ENCODE data around the gene CHI3L2.

DNA sequence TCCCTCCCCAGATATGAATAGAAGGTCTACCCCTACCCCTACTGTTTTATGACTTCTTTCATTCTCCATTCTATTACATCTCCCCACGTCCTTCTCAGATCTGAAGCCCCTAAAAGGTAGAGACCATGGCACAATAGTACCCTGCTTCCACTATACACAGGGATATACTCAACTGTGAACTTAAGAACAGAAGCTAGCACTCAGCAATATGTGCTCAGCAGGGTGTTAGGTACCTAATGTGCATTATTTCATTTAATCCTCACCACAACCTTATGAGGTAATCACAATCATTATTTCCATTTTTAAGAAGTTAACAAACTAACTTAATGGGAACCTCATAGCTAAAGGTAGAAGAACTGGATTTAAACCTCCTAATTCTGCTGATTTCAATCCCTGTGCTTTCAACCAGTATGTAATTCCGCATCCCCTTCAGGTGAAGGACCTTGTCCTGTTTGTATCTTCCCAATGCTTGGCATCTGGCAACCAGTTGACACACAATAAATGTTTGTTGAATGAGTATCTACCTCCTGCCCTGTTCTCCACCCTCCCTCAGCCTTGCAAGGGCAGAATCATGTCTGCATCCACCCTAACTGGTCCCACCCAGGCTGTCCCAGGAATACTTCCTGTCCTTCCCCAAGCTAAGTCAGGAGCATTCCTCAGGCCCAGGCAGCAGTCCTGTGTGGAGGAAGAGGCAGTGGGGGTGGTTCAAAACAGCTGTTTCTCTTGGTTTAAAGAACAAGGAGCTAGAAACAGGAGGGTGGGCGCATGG is 33.6 kb upstream of the CHI3L2 start:
- no peak for TF ChIP-seq CTCF (conservative IDR thresholded peaks at IDR 0.05)
- no peak for TF ChIP-seq ZFX (IDR thresholded peaks at IDR 0.05)
